Non-pigmented ciliary epithelial cell (primary cell): Measurements from ENCODE around the gene SNAI3.

ENCODE experiments used
- DNase-seq: peaks from one replicate; pipeline ENCODE4 v3.0.0-alpha.2; 2010; ENCODE audit warnings: low read depth

SNAI3 gene

DNA sequence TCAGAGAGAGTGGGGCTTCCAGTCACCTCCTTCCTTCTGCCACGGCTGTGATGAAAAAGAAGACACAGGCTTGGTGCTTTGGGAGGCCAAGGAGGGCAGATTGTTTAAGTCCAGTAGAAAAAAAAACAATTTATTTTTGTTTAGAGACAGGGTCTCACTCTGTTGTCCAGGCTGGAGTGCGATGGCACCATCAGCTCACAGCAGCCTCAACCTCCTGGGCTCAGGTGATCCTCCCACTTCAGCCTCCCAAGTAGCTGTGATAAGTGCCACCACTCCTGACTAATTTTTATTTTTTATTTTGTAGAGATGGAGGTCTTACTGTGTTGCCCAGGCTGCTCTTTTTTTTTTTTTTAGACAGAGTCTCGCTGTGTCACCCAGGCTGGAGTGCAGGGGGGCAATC, 20.7 kb downstream of the SNAI3 start:
- DNase-seq: no peak

DNA sequence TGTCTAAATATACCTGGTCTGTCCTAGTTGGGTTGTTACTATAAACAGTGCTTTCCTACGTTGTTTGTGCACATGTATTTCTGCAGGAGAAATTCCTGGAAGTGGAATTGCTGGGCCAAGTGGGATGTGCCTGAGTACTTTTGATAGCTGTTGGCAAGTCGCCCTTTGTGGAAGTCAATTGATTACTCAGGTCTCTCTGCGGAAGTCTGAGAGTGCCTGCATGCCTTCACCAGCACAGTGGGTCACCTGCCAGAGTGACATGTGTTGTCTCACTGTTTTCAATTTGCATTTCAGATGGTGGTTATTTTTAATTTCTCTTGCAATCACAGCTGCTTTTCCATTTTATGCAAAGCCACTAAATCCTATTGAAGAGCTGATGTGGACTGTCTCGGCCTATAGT, 21.2 kb downstream of the SNAI3 start:
- DNase-seq: no peak

- DNase-seq: peak; percentile 87
Measured at GRCh38 chr16:88662843-88663606, 23.3 kb downstream of the SNAI3 start, which contains the start of gene MVD. TSS of gene MVD (minus strand) at chr16:88663091. CDS start at chr16:88663080, 11 bp downstream.

- DNase-seq: no peak
Measured at GRCh38 chr16:88662222-88662842, 24.0 kb downstream of the SNAI3 start.

DNA sequence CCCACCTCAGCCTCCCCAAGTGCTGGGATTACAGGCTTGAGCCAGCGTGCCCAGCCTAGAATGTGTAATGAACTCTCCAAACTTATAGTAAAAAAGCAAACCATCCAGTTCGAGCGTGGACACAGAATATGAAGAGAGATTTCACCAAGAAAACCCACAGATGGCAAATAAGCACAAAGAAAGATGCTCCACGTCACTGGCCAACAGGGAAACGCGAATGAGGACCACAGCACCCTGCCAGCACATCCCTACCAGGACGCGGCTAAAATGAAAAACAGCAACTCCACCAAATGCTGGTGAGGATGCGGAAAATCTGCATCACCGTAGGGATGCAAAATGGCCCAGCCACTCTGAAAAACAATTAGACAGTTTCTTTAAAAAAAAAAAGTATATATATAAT, 24.8 kb downstream of the SNAI3 start:
- no peak for DNase-seq

- DNase-seq: no peak
Measured at GRCh38 chr16:88659160-88659559, 27.1 kb downstream of the SNAI3 start.

- DNase-seq: no peak
Measured at GRCh38 chr16:88658714-88659113, 27.6 kb downstream of the SNAI3 start.

- no peak for DNase-seq
Measured at GRCh38 chr16:88657371-88657770, 28.9 kb downstream of the SNAI3 start.

DNA sequence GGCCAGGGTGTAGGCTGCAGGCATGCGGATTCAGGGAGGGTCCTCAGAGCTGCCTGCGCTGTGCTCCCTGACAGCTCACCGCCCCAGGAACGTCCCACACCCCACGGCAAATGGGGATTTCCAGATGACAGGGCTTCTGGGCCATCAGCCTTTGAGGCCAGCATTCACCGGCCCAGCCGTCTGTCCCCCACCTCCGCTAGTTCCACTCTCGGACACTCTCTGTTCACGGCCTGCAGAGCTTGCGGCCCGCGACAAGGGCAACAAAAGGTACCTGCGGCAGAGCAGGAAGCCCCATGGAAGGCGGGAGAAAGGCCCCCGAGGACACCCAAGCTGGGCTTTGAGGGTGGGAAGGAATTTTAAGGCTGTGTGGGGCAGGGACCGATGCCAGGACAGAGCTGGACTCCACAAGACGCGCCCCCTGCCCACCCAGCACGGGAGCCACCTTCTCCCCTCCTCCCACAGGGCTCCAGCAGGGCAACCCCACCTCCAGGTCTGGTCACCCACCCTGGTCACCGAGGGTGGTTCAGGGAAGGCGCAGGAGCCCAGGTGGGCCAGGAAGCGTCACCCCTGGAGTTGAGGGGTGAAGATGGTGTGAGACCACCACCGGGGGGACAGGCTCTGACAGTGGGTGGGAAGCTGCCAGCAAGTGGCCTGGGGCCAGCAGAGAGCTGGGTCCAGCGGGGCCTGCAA, 29.9 kb downstream of the SNAI3 start:
- DNase-seq: no peak

DNA sequence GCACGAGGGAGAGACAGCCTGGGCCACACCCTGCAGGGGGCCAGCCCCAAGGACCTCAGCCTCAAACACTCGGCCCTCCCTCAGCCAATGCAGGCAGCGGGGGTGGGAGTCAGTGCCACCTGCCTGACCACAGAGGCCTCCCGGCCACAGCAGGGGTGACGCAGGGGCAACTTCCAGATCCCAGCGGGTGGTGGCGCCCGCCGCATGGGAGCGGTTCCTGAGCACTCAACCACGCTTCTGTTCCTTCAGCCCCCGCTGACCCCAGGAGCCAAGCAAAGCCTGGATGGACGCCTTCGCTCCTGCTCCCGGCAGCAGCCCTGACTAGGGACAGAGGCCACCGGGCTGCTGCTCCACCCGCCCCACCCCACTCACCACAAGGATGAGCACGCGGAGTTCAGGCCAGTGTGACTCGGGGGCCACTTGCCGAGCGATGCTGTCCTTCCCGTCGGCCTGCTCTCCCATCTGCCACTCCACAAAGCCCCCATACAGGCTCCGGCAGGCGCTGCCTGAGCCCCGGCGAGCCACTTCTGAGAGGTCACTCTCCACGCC, 30.5 kb downstream of the SNAI3 start:
- DNase-seq: no peak

DNA sequence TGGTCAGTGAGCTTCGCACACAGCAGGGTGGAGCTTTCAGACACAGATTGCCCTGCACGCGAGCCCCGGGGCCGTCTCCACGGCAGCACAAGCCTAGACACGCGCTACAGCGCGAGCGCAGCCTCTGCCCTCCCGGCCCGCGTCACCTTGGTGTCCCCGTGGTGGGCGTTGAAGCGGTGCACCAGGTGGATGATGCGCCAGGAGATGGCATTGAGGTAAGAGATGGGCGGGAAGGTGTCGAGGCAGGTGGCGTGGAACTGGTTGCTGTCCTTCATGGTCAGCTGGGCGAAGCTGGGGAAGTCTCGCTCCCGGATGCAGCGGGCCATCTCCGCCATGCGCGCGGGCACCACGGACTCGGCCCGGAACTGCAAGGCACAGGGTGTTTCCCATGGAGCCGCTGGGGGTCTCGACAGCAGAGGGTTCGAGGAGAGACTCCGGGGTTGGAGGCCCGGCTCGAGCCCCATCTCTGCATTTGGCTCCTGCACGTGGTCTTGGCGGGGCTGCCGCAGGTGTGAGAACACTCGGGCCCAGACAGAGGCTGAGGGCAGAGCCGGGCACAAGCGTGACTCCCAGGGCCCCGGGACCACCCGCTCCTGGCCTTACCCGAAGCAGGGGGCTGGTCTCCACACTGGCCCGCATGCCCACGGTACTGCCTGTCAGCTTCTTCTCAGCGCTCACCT, 31.1 kb downstream of the SNAI3 start:
- DNase-seq: no peak

GRCh38 chr16:88654363-88655052, 31.8 kb downstream of the SNAI3 start:
- no peak for DNase-seq

GRCh38 chr16:88653596-88654362, 32.5 kb downstream of the SNAI3 start:
- DNase-seq: no peak

GRCh38 chr16:88653101-88653500, 33.2 kb downstream of the SNAI3 start:
- DNase-seq: no peak

DNA sequence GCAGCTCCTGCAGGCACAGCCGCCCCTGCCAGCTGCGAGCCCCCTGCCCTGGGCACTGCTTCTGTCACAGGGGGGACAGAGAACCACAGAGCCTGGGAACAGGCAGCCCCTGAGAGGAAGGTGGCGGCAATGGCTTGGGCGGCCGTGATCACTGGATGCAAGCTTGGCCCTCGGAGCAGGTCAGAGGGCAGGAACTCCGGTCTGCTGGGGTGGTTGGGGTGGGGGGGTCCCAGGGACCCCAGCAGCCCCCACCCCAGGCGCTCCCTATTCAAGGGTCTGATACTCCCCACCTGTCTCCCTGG, 33.6 kb downstream of the SNAI3 start:
- DNase-seq: no peak

DNA sequence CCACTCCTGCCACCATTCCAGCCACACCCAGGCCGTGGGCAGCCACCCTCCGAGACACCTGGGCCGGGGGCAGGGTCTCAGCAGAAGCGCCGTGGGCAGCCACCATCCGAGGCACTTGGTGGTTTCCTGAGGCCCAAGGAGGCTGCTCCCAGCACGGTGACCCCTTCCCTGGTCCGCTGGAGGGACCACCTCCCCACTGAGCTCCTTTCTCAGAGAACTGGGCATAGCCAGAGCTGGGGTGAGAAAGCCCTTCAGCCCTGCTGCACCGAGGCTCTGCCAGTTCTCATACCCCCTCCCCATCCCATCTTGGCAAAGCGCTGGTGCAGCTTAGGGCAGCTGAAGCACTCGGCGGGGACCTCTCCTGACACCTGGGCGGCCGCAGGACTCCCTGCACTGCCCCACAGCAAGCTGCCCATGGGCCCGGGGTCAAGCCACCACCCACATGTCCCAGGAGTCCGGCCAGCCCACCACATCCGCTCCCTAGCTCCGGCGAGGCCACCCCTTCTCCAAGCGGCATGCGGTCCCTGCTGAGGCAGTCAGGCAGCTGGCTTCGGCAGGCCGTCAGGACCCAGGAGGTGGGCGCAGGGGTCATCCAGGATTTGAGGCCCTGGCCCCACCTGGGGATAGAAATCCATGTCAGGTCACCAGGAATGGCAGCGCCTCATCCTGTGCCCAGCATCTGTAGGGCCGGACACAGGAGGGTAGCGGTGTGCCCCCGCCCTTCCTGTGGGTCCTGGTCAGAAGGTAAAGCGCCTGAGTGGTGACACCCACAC, 34.1 kb downstream of the SNAI3 start:
- no peak for DNase-seq

GRCh38 chr16:88651276-88651988, 34.9 kb downstream of the SNAI3 start:
- no peak for DNase-seq

GRCh38 chr16:88650749-88651275, 35.5 kb downstream of the SNAI3 start, which contains the start of gene CYBA:
TSS of gene CYBA (minus strand) at chr16:88651053. CDS start at chr16:88651013, 40 bp downstream.
- DNase-seq: peak; percentile 17
